GM10248 (cell line): ENCODE results near the gene JAKMIP1.

Experiments used
- CTCF ChIA-PET: fragments of 300-600 bp; sonication (Branson Sonifier 250); formaldehyde crosslinking; extraction: SDS; loops from one replicate; lab custom pipeline; 2021; ENCODE audit warnings: antibody characterized with exemption; lab: Yijun Ruan, JAX
- POLR2A ChIA-PET: fragments of 350-650 bp; sonication (Branson Sonifier 250); formaldehyde crosslinking; extraction: SDS; loops from one replicate; lab custom pipeline; 2020; ENCODE audit warnings: antibody characterized with exemption; lab: Yijun Ruan, JAX
- DNase-seq: peaks from one replicate; pipeline ENCODE4 v3.0.0; 2012; ENCODE audit errors: extremely low spot score
- CTCF ChIP-seq: IDR thresholded peaks from 2 replicates; pipeline ENCODE4 v1.5.1; 2012; ENCODE audit warnings: mild to moderate bottlenecking, low read depth; ENCODE audit errors: extremely low read depth, missing control alignments, control extremely low read depth

Gene JAKMIP1

GRCh38 chr4:6198278-6198677 is 2.1 kb downstream of the JAKMIP1 start:
- ChIA-PET CTCF (interaction anchor here (0.9 to 1.7 kb wide), 4 partner anchors 13 to 200 kb away, joined by 3 to 4 read pairs (median 3); no protein-coding TSS in a partner anchor), POLR2A (interaction anchor here (0.5 kb wide), 1 partner anchor 71 kb away, joined by 3 read pairs; no protein-coding TSS in a partner anchor)

GRCh38 chr4:6197433-6198174 is 2.7 kb downstream of the JAKMIP1 start:
- ChIA-PET POLR2A (no interaction called here), CTCF (interaction anchor here (0.8 to 1.7 kb wide), 5 partner anchors 10 to 133 kb away, joined by 3 read pairs; no protein-coding TSS in a partner anchor)
- DNase-seq: no peak
- TF ChIP-seq CTCF: no peak

More at GRCh38 chr4:6198278-6198677, 2.1 kb downstream of the JAKMIP1 start:
- DNase-seq: no peak
- no peak for TF ChIP-seq CTCF

- TF ChIP-seq CTCF: no peak
- no peak for DNase-seq
- POLR2A ChIA-PET: no interaction called here
- CTCF ChIA-PET: interaction anchor here (0.8 to 1.5 kb wide), 3 partner anchors 9 to 54 kb away, joined by 3 read pairs; no protein-coding TSS in a partner anchor
These were observed 3.5 kb downstream of the JAKMIP1 start for GRCh38 chr4:6196871-6197270.

- ChIA-PET POLR2A (no interaction called here), CTCF (interaction anchor here (0.8 to 1.0 kb wide), 2 partner anchors 9 to 12 kb away, joined by 3 read pairs; no protein-coding TSS in a partner anchor)
- no peak for TF ChIP-seq CTCF
- no peak for DNase-seq
These were observed 4.0 kb downstream of the JAKMIP1 start for GRCh38 chr4:6196324-6196723.

GRCh38 chr4:6195602-6196319 is 4.6 kb downstream of the JAKMIP1 start:
- ChIA-PET POLR2A (no interaction called here), CTCF (interaction anchor here (1.0 kb wide), 1 partner anchor 12 kb away, joined by 3 read pairs; no protein-coding TSS in a partner anchor)
- no peak for DNase-seq
- TF ChIP-seq CTCF: no peak

- ChIA-PET POLR2A (no interaction called here), CTCF (no interaction called here)
- TF ChIP-seq CTCF: no peak
- DNase-seq: no peak
These were observed 5.7 kb downstream of the JAKMIP1 start for GRCh38 chr4:6194458-6195195.
